GM12874 (cell line): ENCODE data around the gene SIRPD.

Experiments
- TF ChIP-seq, protein P1 (sequence below): IDR thresholded peaks from 2 replicates; pipeline ENCODE4 v1.5.1; 2011; ENCODE audit warnings: low read depth, mild to moderate bottlenecking, control low read depth, low read length, moderate library complexity; ENCODE audit not compliant: insufficient read depth

Gene SIRPD

DNA sequence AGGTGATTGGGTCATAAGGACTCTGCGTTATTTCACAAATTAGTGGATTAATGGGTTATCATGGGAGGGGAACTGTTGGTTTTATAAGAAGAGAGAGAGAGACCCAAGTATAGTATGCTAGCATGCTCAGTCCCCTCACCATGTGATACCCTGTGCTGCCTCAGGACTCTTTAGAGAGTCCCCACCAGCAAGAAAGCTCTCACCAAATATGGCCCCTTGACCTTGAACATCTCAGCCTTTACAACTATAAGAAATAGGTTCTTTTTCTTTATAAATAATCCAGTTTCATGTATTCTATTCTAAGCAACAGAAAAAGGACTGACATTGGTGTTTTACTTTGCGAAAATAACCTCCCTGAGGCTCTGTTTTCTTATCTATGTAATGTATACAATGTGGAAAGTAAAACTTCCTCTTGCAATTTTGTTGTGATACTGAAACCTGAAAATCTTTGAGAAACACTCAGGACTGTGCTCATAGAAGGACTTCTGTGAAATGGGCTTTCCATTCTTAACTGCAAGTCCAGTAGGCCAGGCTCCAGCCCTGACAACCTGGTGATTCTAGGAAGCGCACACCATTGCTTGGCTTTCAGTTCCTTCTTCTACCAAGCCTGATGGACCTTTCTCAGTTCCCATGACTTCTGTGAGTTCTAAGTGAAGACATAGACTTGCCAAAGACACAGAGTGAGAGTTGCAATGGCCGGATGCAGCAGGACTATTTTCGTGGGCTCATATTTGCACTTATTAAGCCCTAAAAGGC is 21.9 kb downstream of the SIRPD start:
- TF ChIP-seq, protein P1, sequence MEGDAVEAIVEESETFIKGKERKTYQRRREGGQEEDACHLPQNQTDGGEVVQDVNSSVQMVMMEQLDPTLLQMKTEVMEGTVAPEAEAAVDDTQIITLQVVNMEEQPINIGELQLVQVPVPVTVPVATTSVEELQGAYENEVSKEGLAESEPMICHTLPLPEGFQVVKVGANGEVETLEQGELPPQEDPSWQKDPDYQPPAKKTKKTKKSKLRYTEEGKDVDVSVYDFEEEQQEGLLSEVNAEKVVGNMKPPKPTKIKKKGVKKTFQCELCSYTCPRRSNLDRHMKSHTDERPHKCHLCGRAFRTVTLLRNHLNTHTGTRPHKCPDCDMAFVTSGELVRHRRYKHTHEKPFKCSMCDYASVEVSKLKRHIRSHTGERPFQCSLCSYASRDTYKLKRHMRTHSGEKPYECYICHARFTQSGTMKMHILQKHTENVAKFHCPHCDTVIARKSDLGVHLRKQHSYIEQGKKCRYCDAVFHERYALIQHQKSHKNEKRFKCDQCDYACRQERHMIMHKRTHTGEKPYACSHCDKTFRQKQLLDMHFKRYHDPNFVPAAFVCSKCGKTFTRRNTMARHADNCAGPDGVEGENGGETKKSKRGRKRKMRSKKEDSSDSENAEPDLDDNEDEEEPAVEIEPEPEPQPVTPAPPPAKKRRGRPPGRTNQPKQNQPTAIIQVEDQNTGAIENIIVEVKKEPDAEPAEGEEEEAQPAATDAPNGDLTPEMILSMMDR: no peak

DNA sequence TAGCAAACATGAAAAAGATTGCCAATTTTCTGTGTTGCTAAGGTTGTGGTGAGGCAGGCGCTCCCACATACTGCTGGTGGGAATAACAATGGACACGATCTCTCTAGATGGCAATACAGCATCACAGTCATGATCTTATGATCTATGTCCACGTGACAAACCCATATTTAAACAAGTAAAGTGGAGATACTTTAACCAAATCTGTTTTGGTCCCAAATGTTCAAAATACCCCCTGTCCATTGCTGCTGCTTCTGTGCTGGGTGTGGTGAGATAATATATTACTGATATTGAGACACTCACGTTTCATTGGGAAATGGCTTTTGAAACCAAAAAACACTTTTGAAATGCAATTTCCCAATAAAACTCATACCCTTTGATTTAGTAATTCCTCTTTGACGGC is 23.0 kb downstream of the SIRPD start:
- TF ChIP-seq, protein P1: no peak

DNA sequence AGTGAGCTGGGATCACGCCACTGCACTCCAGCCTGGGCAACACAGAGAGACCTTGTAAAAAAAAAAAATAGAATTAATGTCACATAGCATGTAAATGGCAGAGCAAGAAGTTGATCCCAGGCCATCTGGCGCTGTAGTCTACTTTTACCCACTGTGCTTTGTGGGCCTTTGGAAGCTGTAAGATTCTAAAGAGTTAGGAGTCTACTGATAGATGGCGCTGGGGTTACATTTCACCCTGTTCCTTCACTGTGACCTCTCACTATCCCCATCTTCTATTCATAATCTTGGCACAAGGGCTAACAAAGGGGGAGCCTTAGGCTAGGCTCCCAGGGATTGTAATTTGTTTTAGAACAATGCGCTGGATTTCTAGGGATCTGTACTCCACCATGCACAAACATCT is 24.4 kb downstream of the SIRPD start:
- TF ChIP-seq, protein P1: peak; percentile 29; the same call in 1 of the 2 replicates

DNA sequence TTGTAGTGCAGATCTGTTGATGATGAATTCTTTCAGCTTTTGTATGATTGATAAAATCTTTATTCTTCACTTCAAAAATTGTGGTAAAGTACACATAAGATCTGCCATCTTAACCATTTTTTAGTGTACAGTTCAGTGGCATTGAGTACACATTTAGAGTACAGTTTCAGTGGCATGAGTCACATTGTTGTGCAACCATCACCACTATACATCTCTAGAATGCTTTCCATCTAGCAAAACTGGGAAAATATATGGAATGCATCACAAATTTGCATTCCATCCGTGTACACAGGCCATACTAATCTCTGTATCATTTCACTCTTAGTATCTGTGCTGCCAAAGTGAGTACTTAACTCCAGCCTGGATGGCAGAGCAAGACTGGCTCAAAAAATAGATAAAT is 28.7 kb downstream of the SIRPD start:
- TF ChIP-seq, protein P1: no peak

DNA sequence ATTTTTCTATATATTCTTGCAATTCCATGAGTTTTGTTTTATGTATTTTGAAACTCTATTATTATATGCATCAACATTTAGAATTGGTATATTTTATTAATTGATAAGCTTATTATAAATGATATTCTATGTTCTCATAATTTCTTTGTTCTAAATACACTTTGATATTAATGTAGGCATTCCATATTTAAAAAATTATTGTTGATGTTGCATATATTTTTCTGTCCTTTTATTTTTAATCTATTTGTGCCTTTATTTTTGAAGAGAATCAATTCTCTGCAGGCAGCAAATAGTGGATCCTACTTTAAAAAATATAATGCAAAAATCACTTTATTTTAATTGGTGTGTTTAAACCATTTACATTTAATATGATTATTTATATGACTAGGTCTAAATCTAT is 29.6 kb downstream of the SIRPD start:
- TF ChIP-seq, protein P1: no peak

DNA sequence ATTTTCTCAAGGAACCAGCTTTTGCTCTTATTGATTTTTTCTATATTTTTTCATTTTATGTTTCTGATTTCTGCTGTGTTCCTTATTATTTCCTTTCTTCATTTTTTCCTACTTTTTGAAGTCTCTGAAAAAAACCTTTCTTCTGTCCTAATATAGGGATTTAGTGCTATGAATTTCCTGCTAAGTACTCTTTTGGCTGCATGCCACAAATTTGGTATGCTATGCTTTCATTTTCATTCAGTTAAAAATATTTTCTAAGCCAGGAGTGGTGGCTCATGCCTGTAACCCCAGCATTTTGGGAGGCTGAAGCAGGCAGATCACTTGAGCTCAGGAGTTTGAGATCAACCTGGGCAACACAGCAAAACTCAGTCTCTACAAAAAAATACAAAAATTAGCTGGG is 30.6 kb downstream of the SIRPD start:
- TF ChIP-seq, protein P1: no peak

DNA sequence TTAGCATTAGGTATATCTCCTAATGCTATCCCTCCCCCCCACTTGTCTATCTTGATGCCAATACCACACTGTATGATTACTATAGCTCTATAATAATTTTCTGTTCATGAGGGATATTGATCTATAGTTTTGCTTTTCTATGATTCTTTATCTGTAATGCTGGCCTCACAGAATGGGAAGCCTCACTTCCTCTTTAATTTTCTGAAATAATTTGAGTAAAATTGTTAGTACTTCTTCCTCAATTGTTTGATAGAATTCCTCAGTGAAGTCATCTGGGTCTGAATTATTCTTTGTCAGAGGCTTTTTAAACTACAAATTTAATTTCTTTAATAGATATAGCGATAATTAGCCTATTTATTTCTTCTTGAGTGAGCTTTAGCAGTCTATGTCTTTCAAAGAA is 31.2 kb downstream of the SIRPD start:
- TF ChIP-seq, protein P1: no peak
